ENCODE results near the gene RGS9BP.
"Not testable (repeated sequence)": the region's sequence is repeated elsewhere in the genome, so short reads cannot be mapped to it uniquely, and the experiment has no call there.

Gene RGS9BP, protein sequence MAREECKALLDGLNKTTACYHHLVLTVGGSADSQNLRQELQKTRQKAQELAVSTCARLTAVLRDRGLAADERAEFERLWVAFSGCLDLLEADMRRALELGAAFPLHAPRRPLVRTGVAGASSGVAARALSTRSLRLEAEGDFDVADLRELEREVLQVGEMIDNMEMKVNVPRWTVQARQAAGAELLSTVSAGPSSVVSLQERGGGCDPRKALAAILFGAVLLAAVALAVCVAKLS

DNA sequence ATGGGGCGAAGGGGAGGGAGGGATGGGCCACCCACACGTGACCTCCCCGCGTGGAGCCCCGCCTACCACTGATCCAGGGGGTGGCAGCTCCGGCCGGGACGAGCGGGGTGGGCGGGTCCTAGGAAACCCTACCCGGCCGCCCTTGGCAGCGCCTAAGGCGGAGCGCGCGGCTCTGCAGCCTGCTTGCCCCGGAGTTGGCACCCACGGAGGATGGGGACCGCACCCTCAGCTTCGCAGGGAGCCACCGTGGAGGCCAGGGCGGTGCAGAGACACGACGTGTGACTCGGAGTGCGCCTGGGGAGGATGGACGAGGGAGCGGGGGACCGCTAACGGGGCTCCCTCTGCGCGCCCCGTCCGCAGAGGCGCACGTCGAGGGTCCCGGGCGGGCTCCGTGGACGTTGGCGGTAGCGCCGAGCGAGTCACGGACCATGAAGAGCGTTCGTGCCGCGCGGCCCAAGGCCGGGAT is at the start of gene RGS9BP:
Gene RGS9BP, plus strand, starts transcription at position 129 of the 466 bp plus-strand sequence. CDS start 416 bp downstream, outside the sequence.
- peak; percentile 75 for DNase-seq (ENCODE audit: low spot score)

DNA sequence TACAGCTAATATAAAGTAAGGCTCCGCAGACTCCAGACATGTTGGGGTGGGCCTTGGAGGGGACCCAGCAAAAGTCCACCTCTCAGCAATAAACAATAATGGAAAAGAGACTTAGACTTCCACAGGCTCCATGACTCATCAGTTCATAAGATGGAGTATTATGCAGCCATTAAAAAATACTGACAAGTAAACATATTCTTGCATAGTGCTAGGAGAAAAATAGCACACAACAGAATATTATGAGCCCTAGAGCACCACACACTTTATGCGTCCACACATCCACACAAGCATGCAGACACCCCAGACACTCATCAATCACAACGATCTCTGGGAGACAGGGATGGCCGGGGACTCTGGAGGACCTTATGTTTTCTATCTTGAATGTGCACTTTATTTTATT is 48.7 kb upstream of the RGS9BP start:
- DNase-seq (ENCODE audit: low spot score), result no peak

DNA sequence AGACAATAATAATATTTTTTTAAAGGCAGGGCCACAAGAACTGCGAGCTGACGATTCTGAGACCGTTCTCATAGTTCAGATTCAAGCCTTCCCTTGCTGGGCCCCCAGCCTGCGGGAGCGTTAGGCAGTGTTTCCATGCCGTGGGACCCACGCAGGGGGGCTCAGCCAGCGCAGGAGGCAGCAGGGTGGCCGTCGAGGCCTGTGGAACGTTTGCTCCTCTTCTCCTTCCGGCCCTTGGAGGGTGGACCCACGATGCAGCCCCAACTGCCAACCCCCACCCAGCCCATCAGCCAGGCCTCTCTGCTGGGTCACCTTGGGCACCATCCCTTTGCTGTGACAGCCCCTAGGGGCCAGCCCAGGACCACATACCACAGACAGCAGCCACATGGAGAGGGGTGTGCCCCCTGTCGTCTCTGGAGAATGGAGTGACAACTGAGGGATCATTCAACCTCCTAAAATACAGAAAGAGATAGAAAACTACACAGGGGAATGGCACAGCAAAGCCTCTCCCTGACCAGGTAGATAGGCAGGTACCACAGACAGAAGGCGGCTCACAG is 47.9 kb upstream of the RGS9BP start:
- no peak for DNase-seq (ENCODE audit: low spot score)

DNA sequence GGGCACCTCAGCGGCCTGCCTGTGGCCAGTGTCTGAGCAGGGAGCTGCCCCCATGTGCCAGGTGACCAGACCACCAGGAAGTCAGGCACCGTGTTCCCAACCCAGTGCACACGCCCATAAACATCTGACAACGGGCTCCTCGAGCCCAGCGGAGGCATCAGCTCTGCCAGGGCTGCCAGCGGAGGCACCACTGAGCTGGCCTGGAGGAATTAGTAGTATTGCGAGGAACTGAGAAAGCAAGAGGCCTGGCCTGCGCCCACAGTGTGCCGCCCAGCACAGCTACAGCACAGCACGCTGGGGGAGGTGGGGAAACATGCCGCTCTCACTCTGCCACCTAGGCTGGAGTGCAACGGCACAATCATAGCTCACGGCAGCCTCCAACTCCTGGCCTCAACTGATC is 45.3 kb upstream of the RGS9BP start:
- no peak for DNase-seq (ENCODE audit: low spot score)

DNA sequence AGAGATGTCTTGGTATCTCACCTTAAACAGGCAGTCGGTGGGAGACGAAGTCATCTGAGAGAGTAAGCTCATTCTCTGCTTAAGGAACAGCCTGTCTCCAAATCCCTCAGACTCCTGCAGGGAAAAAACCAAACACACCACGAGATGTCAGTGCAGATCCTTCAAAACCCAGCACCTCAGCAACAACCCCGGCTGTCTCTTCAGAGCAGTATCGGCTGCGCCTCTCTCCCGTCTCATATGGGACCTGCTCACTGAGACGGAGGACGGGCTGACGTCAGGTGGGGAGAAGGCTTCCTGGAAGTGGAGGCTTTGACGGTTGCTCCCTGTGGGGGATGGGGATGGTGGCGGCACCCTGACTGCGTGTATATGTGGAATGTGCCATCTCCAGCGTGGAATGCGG is 44.3 kb upstream of the RGS9BP start:
- no peak for DNase-seq (ENCODE audit: low spot score)

DNA sequence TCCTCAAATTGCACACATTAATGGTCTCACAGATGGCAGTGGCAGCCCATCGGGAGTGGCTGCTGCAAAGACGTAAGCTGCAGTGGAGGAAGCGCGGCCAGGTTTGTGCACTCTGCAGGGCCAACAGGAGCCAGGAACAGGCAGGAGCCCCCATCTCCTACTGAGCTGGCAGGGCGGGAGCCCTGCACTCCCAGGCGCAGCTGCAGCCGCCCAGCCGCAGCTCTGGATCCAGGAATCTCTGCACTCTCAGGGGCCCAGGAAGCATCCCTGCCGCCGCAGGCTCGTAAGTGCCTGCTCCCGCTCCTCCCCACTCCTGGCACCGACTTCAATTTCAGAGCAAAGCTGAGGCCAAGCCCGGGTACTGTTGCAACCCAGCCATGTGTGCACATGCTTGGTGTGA is 38.2 kb upstream of the RGS9BP start:
- no peak for DNase-seq (ENCODE audit: low spot score)

DNA sequence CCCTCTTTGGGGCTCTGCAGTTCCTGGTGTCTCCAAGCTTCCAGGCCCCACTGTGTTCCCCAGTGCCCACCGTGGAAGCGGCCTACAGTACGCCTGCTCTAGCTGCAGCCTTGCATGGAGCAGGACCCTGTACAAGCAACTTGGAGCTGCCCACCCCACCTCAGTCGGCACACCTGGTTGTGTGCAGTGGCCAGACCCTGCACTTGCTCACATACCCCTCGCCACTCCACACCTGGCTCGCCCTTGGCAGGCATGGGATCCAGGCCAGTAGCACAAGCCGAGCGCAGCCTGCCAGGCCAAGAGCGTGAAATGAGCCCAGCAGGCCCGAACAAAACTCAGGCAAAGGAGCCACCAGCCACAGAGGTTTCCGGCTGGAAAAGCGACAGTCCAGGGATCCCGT is 37.0 kb upstream of the RGS9BP start:
- no peak for DNase-seq (ENCODE audit: low spot score)

DNA sequence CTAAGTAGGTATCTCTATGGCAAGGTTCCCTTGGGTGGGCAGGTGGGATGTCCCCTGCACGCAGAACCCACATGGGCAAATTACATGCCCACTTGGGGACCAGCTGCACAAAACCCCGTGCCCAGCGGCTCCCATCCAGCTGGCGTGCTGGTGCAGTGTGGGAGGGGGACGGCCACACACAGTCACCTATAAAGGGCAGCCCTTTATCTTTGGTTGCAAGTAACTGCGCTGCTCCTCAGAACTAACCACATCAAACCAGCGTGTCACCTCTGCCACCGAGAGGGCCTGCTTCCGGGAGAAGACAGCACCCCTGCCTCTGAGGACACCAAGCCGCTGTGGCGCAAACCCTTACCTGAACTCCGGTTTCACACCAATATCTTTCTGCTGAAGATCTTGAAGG is 32.9 kb upstream of the RGS9BP start:
- no peak for DNase-seq (ENCODE audit: low spot score)

DNA sequence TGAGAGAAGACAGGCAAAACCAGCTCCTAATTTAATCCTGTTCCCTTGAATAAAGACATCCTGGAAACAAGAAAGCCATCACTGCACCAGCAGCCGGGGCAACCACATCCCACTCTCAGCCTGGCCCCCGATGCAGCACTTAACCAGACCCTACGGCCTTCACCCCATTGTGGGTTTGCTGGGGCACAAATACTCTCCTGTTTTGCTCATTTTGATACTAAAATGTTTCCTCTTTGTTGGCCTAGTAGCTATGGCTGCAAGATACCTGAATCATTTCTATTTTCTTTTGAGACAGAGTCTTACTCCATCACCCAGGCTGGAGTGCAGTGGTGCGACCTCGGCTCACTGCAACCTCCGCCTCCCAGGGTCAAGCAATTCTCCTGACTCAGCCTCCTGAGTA is 29.1 kb upstream of the RGS9BP start:
- no peak for DNase-seq (ENCODE audit: low spot score)

DNA sequence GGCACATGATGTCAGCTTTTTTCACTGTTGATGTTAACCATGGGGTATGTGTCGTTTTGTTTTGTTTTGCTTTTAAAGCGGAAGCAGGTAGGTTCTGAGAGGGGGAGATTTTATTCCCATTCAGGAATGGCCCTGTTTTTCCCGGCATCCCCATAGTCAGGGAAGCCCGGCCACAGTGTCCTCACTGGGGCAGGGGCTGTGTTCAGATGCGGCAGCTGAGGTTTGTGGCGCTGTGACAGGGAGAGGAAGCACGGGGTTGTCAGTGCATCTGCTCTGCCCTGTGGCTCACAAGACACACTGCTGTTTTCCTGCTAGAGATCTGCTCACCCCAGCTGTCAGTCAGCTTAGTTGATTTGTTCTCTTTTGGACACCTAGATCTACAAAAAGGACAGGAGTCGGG is 28.3 kb upstream of the RGS9BP start:
- no peak for DNase-seq (ENCODE audit: low spot score)

DNA sequence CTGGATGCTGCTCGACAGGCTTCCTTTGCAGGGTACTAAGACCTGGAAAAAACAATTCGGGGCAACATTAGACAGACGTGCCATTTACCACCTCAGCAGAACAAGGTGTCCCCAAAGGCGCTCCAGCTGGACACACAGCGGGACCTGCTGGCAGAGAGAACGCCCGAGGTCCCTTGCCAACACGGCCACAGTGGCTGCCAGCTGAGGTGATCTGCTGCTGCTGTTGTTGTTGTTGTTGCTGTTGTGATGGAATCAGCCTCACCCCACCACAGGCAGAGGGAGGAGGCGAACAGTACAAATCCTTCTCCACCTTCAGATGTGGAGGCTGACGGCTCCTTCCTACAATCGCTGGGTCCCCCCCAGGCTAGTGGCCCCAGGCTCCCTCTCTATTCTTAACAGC is 25.9 kb upstream of the RGS9BP start:
- DNase-seq (ENCODE audit: low spot score), result no peak

DNA sequence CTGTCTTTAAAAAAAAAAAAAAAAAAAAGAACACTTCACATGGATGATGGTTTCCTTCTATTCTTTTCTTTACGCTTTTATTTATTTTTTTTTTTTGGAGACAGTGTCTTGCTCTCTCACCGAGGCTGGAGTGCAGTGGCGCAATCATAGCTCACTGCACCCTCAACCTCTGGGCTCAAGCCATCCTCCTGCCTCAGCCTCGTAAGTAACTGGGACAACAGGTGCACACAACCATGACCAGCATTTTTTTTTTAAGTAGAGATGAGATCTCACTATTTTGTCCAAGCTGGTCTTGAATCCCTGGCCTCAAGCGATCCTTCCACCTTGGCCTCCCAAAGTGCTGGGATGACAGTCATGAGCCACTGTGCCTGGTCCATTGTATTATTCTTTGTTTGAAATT is 25.0 kb upstream of the RGS9BP start:
- DNase-seq (ENCODE audit: low spot score), result no peak

DNA sequence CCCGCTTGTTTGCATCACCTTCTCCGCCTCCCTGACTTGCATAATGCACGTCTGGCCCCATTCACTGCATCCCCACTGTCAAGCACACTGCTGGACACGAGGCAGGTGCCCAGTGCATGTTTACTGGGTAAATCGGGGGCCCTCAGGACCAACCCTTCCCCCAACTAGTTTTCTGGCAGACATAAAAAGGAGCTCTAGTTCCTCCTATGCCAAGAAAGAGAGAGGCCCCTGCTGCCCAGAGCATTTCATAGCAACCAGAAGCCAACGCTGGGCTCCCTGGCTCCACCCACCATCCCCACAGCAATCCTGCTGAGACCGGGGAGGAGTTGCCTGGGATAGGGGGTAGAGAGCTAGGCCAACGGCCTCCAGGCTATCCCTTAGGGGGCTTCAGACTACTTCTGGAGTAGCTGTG is 23.9 kb upstream of the RGS9BP start:
- peak; percentile 55 for DNase-seq (ENCODE audit: low spot score)

DNA sequence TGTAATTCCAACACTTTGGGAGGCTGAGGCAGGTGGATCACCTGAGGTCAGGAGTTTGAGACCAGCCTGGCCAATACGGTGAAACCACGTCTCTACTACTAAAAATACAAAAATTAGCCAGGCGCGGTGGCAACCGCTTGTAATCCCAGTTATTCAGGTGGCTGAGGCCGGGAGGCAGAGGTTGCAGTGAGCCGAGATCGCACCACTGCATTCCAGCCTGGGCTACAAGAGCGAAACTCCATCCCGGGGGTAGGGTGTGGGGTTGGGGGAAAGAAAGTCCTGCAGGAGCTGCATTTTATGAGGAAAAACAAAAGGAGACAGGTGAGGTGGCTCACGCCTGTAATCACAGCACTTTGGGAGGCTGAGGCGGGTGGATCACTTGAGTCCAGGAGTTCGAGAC is 23.3 kb upstream of the RGS9BP start:
- not testable (repeated sequence) for DNase-seq (ENCODE audit: low spot score)

DNA sequence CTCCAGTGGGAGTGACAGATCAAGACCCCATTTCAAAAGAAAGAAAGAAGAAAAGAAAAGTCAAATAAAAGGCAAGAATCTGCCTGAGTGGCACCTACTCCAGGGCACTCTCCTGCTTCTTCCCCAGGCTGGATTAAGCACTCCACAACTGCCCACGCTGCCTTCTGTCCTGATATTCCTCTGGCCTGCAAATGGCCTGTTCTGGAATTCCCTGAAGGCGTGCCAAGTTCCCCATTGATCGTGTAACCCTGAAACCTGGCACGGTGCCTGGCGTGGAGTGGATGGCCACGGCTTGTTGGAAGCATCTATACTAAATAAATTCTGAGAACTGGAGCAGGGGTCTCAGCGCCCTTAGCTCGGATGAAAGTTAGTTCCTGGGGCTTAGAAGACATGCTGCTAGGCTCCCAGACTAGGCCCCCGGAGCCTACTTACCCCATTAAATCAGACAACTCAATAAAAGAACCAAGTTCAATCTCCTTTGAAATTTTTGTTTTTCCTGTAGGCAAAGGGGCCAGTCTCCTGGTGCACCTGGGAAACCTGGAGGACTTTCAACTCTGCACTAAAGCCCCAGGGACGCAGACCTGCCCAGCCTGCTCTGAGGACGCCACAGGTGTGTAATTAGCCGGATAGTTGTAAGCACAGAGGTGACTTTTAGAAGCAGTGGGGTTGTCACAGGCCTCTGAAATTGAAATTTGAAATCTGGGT is 22.6 kb upstream of the RGS9BP start:
- DNase-seq (ENCODE audit: low spot score), result peak; percentile 23

DNA sequence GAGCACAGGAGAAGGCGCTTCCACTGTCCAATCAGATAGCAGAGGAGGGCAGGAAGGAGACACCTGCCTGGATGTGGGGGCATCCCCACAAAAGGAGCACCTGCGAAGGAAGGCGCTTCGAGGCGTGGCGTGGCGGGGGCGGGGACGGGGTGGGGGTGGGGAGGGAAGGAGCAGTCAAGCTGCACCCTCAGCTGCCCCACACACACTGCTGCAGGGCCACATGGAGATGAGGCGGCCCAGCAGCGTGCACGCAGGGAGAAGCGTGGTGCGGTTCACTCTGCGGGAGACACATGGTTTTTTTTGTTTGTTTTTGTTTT is 22.1 kb upstream of the RGS9BP start:
- DNase-seq (ENCODE audit: low spot score), result no peak

DNA sequence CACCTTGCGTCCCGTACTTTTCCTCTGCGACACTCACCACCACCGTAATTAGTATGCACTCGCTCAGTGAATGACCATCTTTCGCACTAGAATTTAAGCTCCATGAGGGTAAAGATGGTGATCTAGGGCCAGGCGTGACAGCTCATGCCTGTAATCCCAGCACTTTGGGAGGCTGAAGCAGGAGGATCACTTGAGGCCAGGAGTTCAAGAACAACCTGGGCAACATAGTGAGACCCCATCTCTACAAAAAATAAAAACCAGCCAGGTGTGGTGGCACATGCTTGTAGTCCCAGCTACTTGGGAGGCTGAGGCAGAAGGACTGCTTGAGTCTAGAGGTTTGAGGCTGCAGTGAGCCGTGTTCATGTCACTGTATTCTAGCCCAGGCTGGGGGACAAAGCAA is 19.3 kb upstream of the RGS9BP start:
- not testable (repeated sequence) for DNase-seq (ENCODE audit: low spot score)

DNA sequence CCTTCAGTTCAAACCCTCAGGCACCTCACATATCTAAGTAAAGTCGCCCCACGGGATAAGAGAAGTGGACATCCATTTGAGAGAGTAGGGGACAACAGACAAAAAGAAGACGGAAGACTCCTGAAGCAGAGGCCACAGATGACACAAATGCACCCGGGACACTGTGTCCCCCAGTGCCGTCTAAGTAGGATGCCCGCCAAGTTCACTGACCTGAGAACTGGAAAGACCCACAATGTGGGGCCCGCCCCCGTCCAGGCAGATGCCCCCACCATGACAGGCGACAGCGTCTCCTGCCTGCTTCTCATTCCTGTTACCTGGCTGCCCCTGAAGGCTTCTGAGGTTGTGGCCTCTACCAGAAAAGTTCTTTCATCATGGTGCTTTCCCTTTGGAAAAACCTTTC is 17.6 kb upstream of the RGS9BP start:
- no peak for DNase-seq (ENCODE audit: low spot score)

DNA sequence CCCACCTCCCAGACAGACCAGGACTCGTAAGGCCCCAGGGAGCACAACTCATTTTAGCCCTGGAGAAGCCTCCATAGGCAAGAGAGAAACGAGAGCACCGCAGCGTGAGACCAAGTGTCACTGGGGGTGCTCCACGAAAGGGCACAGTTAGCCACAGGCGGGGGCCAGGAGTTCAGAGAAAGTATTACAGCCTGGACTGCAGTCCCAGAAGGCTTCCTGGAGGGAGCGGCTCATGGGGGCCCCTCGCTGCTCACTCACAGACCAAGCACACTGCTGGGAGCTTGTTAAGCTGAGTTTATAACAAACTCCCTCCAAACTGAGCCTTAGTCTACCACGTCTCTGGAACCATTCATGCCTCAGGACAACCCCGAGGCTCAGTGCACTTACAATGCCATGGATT is 17.1 kb upstream of the RGS9BP start:
- no peak for DNase-seq (ENCODE audit: low spot score)

DNA sequence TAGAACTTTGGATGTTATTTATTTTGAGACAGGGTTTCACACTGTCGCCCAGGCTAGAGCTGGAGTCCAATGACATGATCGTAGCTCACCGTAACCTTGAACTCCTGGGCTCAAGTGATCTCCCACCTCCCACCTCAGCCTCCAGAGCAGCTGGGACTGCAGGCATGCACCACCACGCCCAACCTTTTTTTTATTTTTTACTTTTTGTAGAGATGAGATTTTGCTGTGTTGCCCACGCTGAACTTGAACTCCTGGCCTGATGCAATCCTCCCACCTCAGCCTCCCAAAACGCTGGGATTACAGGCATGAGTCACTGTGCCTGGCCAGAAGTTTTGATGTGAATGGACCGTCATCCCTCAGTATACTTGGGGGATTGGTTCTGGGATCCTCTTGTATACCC is 14.3 kb upstream of the RGS9BP start:
- DNase-seq (ENCODE audit: low spot score), result no peak

DNA sequence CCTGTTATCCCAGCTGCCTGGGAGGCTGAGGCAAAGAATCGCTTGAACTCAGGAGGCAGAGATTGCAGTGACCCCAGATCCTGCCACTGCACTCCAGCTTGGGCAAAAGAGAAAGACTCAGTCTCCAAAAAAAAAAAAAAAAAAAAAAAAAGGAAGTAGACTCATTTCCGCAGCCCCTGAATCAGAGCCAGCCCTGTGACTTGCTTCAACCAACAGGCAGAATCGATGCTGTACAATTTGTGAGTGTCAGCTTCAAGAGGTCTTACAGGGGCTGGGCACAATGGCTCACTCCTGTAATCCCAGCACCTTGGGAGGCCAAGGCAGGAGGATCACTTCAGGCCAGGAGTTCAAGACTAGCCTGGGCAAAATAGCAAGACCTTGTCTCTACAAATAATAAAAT is 13.5 kb upstream of the RGS9BP start:
- no peak for DNase-seq (ENCODE audit: low spot score)

DNA sequence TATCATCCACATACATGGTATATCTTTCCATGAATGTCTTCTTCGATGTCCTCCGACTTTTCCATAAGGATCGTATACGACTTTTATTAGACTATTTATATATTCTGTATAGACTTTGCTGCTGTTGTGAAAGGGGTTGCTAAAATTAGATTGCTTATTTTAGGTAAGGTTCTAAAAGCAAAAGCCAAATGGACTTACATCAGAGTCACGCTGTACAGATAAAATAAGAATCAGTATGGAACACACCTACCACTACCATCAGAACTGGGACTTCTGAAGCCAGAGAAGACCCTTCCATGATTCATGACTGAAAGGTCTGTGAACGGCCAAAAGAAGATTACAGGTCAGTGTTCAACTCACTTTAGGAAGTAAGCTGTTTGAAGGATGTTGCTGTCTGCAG is 9.6 kb upstream of the RGS9BP start:
- no peak for DNase-seq (ENCODE audit: low spot score)

DNA sequence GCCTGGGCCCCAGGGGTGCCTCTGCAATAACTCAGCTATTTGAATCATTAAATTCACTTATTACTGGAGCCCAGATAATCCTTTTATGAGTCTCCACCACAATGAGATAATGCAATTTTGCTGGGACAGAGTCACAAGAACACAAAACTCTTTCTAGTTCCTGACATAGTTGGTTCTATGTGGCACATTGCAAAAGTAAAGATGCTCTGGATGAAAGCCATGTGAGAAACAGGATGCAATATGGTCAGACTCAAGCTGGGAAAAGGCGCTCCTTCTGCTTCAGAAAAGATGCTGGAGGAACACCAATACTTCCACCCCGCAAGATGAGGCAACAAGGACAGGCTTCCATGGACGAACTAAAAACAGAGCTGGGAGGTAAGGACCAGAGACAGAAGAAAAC is 6.3 kb upstream of the RGS9BP start:
- DNase-seq (ENCODE audit: low spot score), result no peak
